GM23338 (cell line): ENCODE data around the gene YIPF3. TPM values are rescaled to one million over a fixed set of nuclear protein-coding genes. Genes with fewer than 3 reads are reported as not detected.

ENCODE experiments used
- ATAC-seq: fragments of 200-7000 bp; cut with Tn5 transposase; 3 replicates; pipeline ENCODE4 v1.9.1; 2020
- DNase-seq: peaks from one replicate; pipeline ENCODE4 v3.0.0-alpha.2; 2015; ENCODE audit warnings: low spot score
- H2AFZ ChIP-seq: fragments of 200-600 bp; sonication (generic); 2 replicates; pipeline ENCODE4 v1.8.0; 2016; ENCODE audit warnings: antibody characterized with exemption, mild to moderate bottlenecking, moderate library complexity
- H3F3A ChIP-seq: fragments of 200-600 bp; sonication (generic); replicated peaks from 2 replicates; pipeline ENCODE4 v1.8.0; 2017; ENCODE audit warnings: antibody characterized with exemption, mixed run types, low read depth
- H3K27ac ChIP-seq: fragments of 200-600 bp; sonication (generic); 2 replicates; pipeline ENCODE4 v1.6.1; 2016; ENCODE audit warnings: low read depth
- H3K27me3 ChIP-seq: fragments of 200-600 bp; sonication (generic); 2 replicates; pipeline ENCODE4 v1.8.0; 2016; ENCODE audit warnings: mild to moderate bottlenecking, mixed run types, moderate library complexity; ENCODE audit not compliant: insufficient read depth
- H3K36me3 ChIP-seq: fragments of 200-600 bp; sonication (generic); 2 replicates; pipeline ENCODE4 v1.8.0; 2016; ENCODE audit warnings: mild to moderate bottlenecking; ENCODE audit not compliant: insufficient read depth
- H3K4me1 ChIP-seq: fragments of 200-600 bp; sonication (generic); 2 replicates; pipeline ENCODE4 v1.8.0; 2016; ENCODE audit warnings: mild to moderate bottlenecking, moderate library complexity; ENCODE audit not compliant: insufficient read depth
- H3K4me2 ChIP-seq: fragments of 200-600 bp; sonication (generic); 2 replicates; pipeline ENCODE4 v1.7.1; 2017; ENCODE audit warnings: mixed run types
- H3K4me3 ChIP-seq: fragments of 200-600 bp; sonication (generic); 2 replicates; pipeline ENCODE4 v1.6.1; 2016; ENCODE audit warnings: mixed run types
- H3K79me2 ChIP-seq: fragments of 200-600 bp; sonication (generic); replicated peaks from 2 replicates; pipeline ENCODE4 v1.8.0; 2017; ENCODE audit warnings: mild to moderate bottlenecking; ENCODE audit not compliant: insufficient read depth
- H3K9me2 ChIP-seq: fragments of 200-600 bp; sonication (generic); 2 replicates; pipeline ENCODE4 v1.8.0; 2017; ENCODE audit not compliant: insufficient read depth
- H4K20me1 ChIP-seq: fragments of 200-600 bp; sonication (generic); replicated peaks from 2 replicates; pipeline ENCODE4 v1.8.0; 2017; ENCODE audit warnings: mild to moderate bottlenecking; ENCODE audit not compliant: insufficient read depth
- H3K27ac Mint-ChIP-seq: 2 replicates; pipeline ENCODE4 v1.8.0; 2020; ENCODE audit warnings: inconsistent platforms, mild to moderate bottlenecking, moderate library complexity, mixed read lengths
- H3K27me3 Mint-ChIP-seq: 3 replicates; pipeline ENCODE4 v1.8.0; 2022; ENCODE audit warnings: low read depth, mild to moderate bottlenecking, moderate library complexity, mixed read lengths, inconsistent platforms; ENCODE audit not compliant: insufficient read depth, poor library complexity
- H3K36me3 Mint-ChIP-seq: 3 replicates; pipeline ENCODE4 v1.8.0; 2021; ENCODE audit warnings: low read depth, mild to moderate bottlenecking, inconsistent platforms, moderate library complexity, mixed read lengths
- H3K4me1 Mint-ChIP-seq: 3 replicates; pipeline ENCODE4 v1.8.0; 2020; ENCODE audit warnings: mild to moderate bottlenecking, inconsistent platforms, mixed read lengths
- H3K4me3 Mint-ChIP-seq: 3 replicates; pipeline ENCODE4 v1.8.0; 2021; ENCODE audit warnings: moderate library complexity, mild to moderate bottlenecking, inconsistent platforms, mixed read lengths
- H3K9me3 Mint-ChIP-seq: 3 replicates; pipeline ENCODE4 v1.8.0; 2020; ENCODE audit warnings: moderate library complexity, mild to moderate bottlenecking, inconsistent platforms, mixed read lengths
- CREB1 ChIP-seq: fragments of 250-450 bp; sonication (Bioruptor Pico); IDR thresholded peaks from 2 replicates; pipeline ENCODE4 v1.5.0; 2020; ENCODE audit warnings: low read depth, mild to moderate bottlenecking, moderate library complexity
- EZH2 ChIP-seq: fragments of 200-600 bp; sonication (generic); IDR thresholded peaks from one replicate; pipeline ENCODE4 v1.8.0; 2017; ENCODE audit warnings: antibody characterized with exemption, mild to moderate bottlenecking, low read depth; ENCODE audit not compliant: unreplicated experiment
- EZH2phosphoT487 ChIP-seq: fragments of 200-600 bp; sonication (generic); IDR thresholded peaks from one replicate; pipeline ENCODE4 v1.8.1; 2018; ENCODE audit warnings: antibody characterized with exemption; ENCODE audit not compliant: unreplicated experiment
- JUNB ChIP-seq: IDR thresholded peaks from one replicate; pipeline ENCODE4 v1.6.1; 2016; ENCODE audit warnings: antibody characterized with exemption; ENCODE audit not compliant: unreplicated experiment
- POLR2AphosphoS5 ChIP-seq: IDR thresholded peaks from 2 replicates; pipeline ENCODE4 v1.6.1; 2016; ENCODE audit warnings: antibody characterized with exemption, low read depth
- STAT1 ChIP-seq: IDR thresholded peaks from one replicate; pipeline ENCODE4 v1.6.1; 2016; ENCODE audit warnings: antibody characterized with exemption; ENCODE audit not compliant: unreplicated experiment
- ZNF114 ChIP-seq: fragments of 250-450 bp; sonication (Bioruptor Pico); IDR thresholded peaks from 2 replicates; pipeline ENCODE4 v1.5.0; 2020; ENCODE audit warnings: mild to moderate bottlenecking, moderate library complexity
- ZNF331 ChIP-seq: fragments of 250-450 bp; sonication (Bioruptor Pico); IDR thresholded peaks from 2 replicates; pipeline ENCODE4 v1.5.0; 2020; ENCODE audit warnings: low read depth, mild to moderate bottlenecking, moderate library complexity
- polyA plus RNA-seq: library from polyadenylated mRNA; unstranded; fragments of >200 nt; fragmentation: Nextera tagmentation; extraction: Ambion mirVana; gene quantifications from 2 replicates; pipeline ENCODE4 v1.2.1, GENCODE V29; 2016
- total RNA-seq: library from RNA; depleted of rRNA; stranded (reverse); fragments of >200 nt; shearing (Covaris generic); gene quantifications from 2 replicates; pipeline ENCODE4 v1.2.3, GENCODE V29; 2014
- TF ChIP-seq, protein P1 (sequence below): IDR thresholded peaks from one replicate; pipeline ENCODE4 v1.6.1; 2018; ENCODE audit warnings: antibody characterized with exemption; ENCODE audit not compliant: unreplicated experiment
- TF ChIP-seq, protein P2 (sequence below): fragments of 250-450 bp; sonication (Bioruptor Pico); IDR thresholded peaks from 2 replicates; pipeline ENCODE4 v1.5.0; 2020; ENCODE audit warnings: mild to moderate bottlenecking, moderate library complexity
- TF ChIP-seq, protein P3 (sequence below): IDR thresholded peaks from 2 replicates; pipeline ENCODE4 v1.6.1; 2016; ENCODE audit warnings: antibody characterized with exemption

The YIPF3 gene
- total and polyA plus RNA-seq, 2 experiments from 2014 or later, result 64.4 to 94.3 TPM

DNA sequence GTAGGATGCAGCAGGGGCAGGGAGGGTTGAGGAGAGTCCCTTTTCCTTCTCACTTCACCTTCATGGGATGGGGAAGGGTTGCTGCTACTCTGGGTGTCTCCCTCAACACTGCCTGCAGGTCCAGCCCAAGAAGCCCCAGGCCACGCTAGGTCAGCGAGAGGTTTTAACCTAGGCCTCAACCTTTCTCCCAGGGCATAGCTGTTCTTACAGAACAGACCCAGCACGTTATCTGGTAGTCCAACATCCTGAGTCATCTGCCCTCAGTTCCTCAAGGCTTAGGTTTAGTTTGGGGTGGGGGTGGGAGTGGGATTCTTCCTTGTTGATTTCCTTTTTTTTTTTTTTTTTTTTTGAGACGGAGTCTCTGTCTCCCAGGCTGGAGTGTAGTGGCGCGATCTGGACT is 22.4 kb downstream of the YIPF3 start (continued):
- TF ChIP-seq, protein P1, sequence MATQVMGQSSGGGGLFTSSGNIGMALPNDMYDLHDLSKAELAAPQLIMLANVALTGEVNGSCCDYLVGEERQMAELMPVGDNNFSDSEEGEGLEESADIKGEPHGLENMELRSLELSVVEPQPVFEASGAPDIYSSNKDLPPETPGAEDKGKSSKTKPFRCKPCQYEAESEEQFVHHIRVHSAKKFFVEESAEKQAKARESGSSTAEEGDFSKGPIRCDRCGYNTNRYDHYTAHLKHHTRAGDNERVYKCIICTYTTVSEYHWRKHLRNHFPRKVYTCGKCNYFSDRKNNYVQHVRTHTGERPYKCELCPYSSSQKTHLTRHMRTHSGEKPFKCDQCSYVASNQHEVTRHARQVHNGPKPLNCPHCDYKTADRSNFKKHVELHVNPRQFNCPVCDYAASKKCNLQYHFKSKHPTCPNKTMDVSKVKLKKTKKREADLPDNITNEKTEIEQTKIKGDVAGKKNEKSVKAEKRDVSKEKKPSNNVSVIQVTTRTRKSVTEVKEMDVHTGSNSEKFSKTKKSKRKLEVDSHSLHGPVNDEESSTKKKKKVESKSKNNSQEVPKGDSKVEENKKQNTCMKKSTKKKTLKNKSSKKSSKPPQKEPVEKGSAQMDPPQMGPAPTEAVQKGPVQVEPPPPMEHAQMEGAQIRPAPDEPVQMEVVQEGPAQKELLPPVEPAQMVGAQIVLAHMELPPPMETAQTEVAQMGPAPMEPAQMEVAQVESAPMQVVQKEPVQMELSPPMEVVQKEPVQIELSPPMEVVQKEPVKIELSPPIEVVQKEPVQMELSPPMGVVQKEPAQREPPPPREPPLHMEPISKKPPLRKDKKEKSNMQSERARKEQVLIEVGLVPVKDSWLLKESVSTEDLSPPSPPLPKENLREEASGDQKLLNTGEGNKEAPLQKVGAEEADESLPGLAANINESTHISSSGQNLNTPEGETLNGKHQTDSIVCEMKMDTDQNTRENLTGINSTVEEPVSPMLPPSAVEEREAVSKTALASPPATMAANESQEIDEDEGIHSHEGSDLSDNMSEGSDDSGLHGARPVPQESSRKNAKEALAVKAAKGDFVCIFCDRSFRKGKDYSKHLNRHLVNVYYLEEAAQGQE, result no peak
- TF ChIP-seq EZH2, result no peak

DNA sequence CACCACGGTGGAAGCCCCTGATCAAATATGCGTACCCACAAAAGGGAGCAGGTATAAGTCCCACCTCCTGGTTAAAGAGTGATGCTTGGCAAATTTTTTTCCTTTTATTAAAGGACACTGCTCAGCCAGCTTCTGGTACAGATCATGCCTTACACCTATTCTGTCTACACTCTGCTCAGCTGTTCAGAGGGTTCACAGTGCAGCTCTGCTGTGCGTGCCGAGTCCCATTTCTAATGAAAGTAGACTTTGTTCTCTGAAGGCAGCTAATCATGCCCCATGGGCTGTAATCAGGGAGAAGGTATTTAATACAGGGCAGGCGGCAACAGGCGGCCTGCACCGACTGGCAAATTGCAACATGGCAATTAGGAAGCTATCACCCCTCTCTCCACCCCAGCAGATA is 22.9 kb downstream of the YIPF3 start:
- peaks cover 39% of the 10 kb centered on the region for H3K79me2 ChIP-seq
- Mint-ChIP-seq H3K27ac (no peak overlapping the region), H3K9me3 (no peaks in the 10 kb centered on the region), H3K27me3 (peaks cover 7% of the 10 kb centered on the region), H3K4me1 (peaks cover 39% of the 10 kb centered on the region), H3K4me3 (no peak overlapping the region; the same call in 2 of the 3 replicates), H3K36me3 (peaks cover 10% of the 10 kb centered on the region)
- no peak overlapping the region for H3K4me3 ChIP-seq
- H3K27ac ChIP-seq, result no peak overlapping the region
- H3K4me1 ChIP-seq, result peaks cover 16% of the 10 kb centered on the region
- DNase-seq (no peak), ATAC-seq (no peak)
- no peaks in the 10 kb centered on the region; the same call in 1 of the 2 replicates for H3K36me3 ChIP-seq
- H3F3A ChIP-seq, result no peaks in the 10 kb centered on the region
- no peak overlapping the region for H3K4me2 ChIP-seq
- TF ChIP-seq, protein P2, sequence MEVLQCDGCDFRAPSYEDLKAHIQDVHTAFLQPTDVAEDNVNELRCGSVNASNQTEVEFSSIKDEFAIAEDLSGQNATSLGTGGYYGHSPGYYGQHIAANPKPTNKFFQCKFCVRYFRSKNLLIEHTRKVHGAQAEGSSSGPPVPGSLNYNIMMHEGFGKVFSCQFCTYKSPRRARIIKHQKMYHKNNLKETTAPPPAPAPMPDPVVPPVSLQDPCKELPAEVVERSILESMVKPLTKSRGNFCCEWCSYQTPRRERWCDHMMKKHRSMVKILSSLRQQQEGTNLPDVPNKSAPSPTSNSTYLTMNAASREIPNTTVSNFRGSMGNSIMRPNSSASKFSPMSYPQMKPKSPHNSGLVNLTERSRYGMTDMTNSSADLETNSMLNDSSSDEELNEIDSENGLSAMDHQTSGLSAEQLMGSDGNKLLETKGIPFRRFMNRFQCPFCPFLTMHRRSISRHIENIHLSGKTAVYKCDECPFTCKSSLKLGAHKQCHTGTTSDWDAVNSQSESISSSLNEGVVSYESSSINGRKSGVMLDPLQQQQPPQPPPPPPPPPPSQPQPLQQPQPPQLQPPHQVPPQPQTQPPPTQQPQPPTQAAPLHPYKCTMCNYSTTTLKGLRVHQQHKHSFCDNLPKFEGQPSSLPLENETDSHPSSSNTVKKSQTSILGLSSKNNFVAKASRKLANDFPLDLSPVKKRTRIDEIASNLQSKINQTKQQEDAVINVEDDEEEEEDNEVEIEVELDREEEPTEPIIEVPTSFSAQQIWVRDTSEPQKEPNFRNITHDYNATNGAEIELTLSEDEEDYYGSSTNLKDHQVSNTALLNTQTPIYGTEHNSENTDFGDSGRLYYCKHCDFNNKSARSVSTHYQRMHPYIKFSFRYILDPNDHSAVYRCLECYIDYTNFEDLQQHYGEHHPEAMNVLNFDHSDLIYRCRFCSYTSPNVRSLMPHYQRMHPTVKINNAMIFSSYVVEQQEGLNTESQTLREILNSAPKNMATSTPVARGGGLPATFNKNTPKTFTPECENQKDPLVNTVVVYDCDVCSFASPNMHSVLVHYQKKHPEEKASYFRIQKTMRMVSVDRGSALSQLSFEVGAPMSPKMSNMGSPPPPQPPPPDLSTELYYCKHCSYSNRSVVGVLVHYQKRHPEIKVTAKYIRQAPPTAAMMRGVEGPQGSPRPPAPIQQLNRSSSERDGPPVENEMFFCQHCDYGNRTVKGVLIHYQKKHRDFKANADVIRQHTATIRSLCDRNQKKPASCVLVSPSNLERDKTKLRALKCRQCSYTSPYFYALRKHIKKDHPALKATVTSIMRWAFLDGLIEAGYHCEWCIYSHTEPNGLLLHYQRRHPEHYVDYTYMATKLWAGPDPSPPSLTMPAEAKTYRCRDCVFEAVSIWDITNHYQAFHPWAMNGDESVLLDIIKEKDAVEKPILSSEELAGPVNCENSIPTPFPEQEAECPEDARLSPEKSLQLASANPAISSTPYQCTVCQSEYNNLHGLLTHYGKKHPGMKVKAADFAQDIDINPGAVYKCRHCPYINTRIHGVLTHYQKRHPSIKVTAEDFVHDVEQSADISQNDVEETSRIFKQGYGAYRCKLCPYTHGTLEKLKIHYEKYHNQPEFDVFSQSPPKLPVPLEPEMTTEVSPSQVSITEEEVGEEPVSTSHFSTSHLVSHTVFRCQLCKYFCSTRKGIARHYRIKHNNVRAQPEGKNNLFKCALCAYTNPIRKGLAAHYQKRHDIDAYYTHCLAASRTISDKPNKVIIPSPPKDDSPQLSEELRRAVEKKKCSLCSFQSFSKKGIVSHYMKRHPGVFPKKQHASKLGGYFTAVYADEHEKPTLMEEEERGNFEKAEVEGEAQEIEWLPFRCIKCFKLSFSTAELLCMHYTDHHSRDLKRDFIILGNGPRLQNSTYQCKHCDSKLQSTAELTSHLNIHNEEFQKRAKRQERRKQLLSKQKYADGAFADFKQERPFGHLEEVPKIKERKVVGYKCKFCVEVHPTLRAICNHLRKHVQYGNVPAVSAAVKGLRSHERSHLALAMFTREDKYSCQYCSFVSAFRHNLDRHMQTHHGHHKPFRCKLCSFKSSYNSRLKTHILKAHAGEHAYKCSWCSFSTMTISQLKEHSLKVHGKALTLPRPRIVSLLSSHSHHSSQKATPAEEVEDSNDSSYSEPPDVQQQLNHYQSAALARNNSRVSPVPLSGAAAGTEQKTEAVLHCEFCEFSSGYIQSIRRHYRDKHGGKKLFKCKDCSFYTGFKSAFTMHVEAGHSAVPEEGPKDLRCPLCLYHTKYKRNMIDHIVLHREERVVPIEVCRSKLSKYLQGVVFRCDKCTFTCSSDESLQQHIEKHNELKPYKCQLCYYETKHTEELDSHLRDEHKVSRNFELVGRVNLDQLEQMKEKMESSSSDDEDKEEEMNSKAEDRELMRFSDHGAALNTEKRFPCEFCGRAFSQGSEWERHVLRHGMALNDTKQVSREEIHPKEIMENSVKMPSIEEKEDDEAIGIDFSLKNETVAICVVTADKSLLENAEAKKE (CRISPR knock-in tag), result no peak
- TF ChIP-seq JUNB (no peak), ZNF331 (CRISPR knock-in tag) (no peak), EZH2phosphoT487 (no peak), ZNF114 (CRISPR knock-in tag) (no peak), POLR2AphosphoS5 (no peak), STAT1 (no peak), EZH2 (no peak), CREB1 (CRISPR knock-in tag) (no peak)
- TF ChIP-seq, protein P3, sequence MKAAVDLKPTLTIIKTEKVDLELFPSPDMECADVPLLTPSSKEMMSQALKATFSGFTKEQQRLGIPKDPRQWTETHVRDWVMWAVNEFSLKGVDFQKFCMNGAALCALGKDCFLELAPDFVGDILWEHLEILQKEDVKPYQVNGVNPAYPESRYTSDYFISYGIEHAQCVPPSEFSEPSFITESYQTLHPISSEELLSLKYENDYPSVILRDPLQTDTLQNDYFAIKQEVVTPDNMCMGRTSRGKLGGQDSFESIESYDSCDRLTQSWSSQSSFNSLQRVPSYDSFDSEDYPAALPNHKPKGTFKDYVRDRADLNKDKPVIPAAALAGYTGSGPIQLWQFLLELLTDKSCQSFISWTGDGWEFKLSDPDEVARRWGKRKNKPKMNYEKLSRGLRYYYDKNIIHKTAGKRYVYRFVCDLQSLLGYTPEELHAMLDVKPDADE, result no peak
- H3K27me3 ChIP-seq, result no peaks in the 10 kb centered on the region
- H4K20me1 ChIP-seq, result peaks cover 10% of the 10 kb centered on the region
- H3K9me2 ChIP-seq, result no peaks in the 10 kb centered on the region
- H2AFZ ChIP-seq, result no peak overlapping the region
